ENCODE results near the gene ADGRG7. TPM values are rescaled to one million over a fixed set of nuclear protein-coding genes. Genes with fewer than 3 reads are reported as not detected.

The ADGRG7 gene
- polyA plus RNA-seq, 2 of the 4 experiments (the other 2 are of a cell fraction): 0.09 TPM; not detected in 1

DNA sequence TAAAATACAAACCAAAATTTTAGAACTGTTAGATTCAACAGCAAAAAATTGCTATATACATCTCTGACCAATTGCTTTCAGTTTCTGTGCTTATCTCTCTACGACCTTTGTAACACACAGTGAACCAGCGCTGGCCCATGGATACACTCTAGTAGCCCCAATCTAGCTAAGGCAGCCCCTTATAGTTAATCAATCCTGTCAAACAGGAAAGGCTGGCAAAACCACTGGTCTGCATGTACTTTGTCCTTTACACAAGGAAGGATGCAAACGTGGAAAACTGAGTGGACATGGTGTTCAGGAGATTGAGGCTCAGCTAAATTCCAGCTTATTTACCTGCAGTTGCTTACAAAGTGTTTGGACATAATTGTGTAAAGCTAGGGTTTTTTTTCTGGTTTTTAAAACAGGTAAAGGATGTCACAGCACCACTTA is 25.9 kb downstream of the ADGRG7 start:
- ChIA-PET POLR2A (no interaction called here), CTCF (interaction anchor here (0.8 to 2.1 kb wide), 2 partner anchors 18 to 32 kb away, joined by 3 to 7 read pairs; no protein-coding TSS in a partner anchor)
- FAIRE-seq (no peak), DNase-seq (ENCODE audit: low read depth in 1 of 2, low spot score in 1 of 2) (no peak), ATAC-seq (no peak)
- WGBS (ENCODE audit: missing lambda C conversion rate): 64% methylated on average over 3 of the region's 3 CpGs
- TF ChIP-seq RCOR1 (IDR thresholded peaks at IDR 0.05; ENCODE audit: low read depth, low read length) (no peak), TFCP2L1 (CRISPR knock-in tag; IDR thresholded peaks at IDR 0.05) (no peak), EHMT2 (IDR thresholded peaks at IDR 0.05; ENCODE audit: low read depth) (no peak), FOSL2 (IDR thresholded peaks at IDR 0.05) (no peak), FOSL2 (CRISPR knock-in tag; IDR thresholded peaks at IDR 0.05) (no peak), CBX8 (IDR thresholded peaks at IDR 0.05) (no peak), GATA3 (IDR thresholded peaks at IDR 0.05; ENCODE audit: borderline replicate concordance) (no peak), RAD21 (conservative IDR thresholded peaks at IDR 0.05 in 1 of 2, IDR thresholded peaks at IDR 0.05 in 1 of 2) (no peak), ZC3H11A (IDR thresholded peaks at IDR 0.05) (no peak), NFE2L2 (conservative IDR thresholded peaks at IDR 0.05; ENCODE audit: low read length) (no peak), ZSCAN20 (CRISPR knock-in tag; IDR thresholded peaks at IDR 0.05) (no peak), JUNB (IDR thresholded peaks at IDR 0.05) (no peak)
- TF ChIP-seq, protein P1, sequence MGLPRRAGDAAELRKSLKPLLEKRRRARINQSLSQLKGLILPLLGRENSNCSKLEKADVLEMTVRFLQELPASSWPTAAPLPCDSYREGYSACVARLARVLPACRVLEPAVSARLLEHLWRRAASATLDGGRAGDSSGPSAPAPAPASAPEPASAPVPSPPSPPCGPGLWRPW (IDR thresholded peaks at IDR 0.05): no peak
- TF ChIP-seq, protein P2, sequence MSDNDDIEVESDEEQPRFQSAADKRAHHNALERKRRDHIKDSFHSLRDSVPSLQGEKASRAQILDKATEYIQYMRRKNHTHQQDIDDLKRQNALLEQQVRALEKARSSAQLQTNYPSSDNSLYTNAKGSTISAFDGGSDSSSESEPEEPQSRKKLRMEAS (IDR thresholded peaks at IDR 0.05): no peak
- no peaks in the 10 kb centered on the region for H3K9me3 ChIP-seq
- no peak overlapping the region for H3K27ac ChIP-seq
- no peak overlapping the region for H3K4me3 ChIP-seq
- no peak overlapping the region for H3K4me2 ChIP-seq
- peaks cover 16% of the 10 kb centered on the region; the same call in 2 of the 3 replicates for H3K4me1 ChIP-seq

DNA sequence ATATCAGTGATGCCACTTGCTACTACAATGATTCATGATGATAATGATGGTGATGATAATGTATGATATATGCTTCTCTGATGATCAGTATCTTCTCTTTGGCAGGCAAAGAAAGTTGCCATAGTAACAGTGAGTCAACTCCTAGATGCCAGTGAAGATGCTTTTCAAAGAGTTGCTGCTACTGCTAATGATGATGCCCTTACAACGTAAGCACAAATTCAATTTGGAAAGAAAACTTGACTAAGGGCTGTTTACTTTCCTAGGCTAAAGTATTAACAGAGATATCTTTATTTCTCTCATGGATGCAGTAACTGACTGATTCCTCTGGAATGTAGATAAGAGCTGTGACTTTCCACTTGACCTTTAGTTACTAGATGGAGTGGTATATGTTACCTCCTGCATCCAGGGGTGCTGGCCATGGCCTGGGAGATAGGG is 27.8 kb downstream of the ADGRG7 start:
- H3K27ac ChIP-seq: 0 out of 6 replicates have a peak overlapping the region, but pooled peaks of 1 of the 2 experiments have one; percentile 8

DNA sequence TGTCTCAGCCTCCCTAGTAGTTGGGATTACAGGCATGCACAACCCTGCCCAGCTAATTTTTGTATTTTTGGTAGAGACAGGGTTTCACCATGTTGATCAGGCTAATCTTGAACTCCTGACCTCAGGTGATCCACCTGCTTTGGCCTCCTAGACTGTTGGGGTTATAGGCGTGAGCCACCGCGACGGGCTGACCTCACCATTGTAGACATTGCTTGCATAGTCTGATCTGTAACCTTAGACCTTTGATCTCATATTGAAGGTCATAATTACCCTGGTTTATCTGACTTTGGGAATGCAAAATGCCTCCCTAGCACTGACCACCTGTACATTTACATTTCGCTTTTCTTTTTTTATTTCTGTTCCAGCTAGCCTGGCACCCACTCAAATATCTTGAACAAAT is 31.2 kb downstream of the ADGRG7 start:
- POLR2A ChIA-PET: no interaction called here
- FAIRE-seq: no peak
- no peak overlapping the region for H3K27ac ChIP-seq
- no peak for DNase-seq (ENCODE audit: low read depth in 1 of 2, low spot score in 1 of 2)
- no peak for TF ChIP-seq BHLHE40 (IDR thresholded peaks at IDR 0.05; ENCODE audit: low read depth, low read length)
- no peak for TF ChIP-seq ESRRA (IDR thresholded peaks at IDR 0.05; ENCODE audit: borderline replicate concordance, low read length)
- CTCF ChIA-PET: no interaction called here
- 84% methylated on average over 5 of the region's 5 CpGs for WGBS (ENCODE audit: missing lambda C conversion rate)
- no peak overlapping the region for H3K4me3 ChIP-seq
- H3K9me3 ChIP-seq: no peaks in the 10 kb centered on the region
- no peak for ATAC-seq
- peaks cover 11% of the 10 kb centered on the region; the same call in 1 of the 3 replicates for H3K4me1 ChIP-seq
- H3K4me2 ChIP-seq: no peak overlapping the region

More for the DNA sequence above, 27.8 kb downstream of the ADGRG7 start:
- no peak overlapping the region for H3K4me2 ChIP-seq
- no peak overlapping the region for H3K4me3 ChIP-seq
- H3K4me1 ChIP-seq: peaks cover 11% of the 10 kb centered on the region; the same call in 1 of the 3 replicates
- no peaks in the 10 kb centered on the region for H3K9me3 ChIP-seq
- 3% methylated on average over 1 of the region's 1 CpG for WGBS (ENCODE audit: missing lambda C conversion rate)
- ChIA-PET POLR2A (no interaction called here), CTCF (interaction anchor here (0.9 kb wide), 1 partner anchor 73 kb away, joined by 3 read pairs; no protein-coding TSS in a partner anchor)
- FAIRE-seq (no peak), ATAC-seq (peak; percentile 83 to 85), DNase-seq (ENCODE audit: low read depth in 1 of 2, low spot score in 1 of 2) (peak in 1 of 2 experiments; percentile 62)
- TF ChIP-seq FOSL2 (IDR thresholded peaks at IDR 0.05) (no peak), FOSL2 (CRISPR knock-in tag; IDR thresholded peaks at IDR 0.05) (peak; percentile 31; the same call in 1 of the 2 replicates), RFX5 (IDR thresholded peaks at IDR 0.05) (peak; percentile 40; the same call in 1 of the 2 replicates), POLR2A (IDR thresholded peaks at IDR 0.05; ENCODE audit: low read length) (no peak), GATA3 (IDR thresholded peaks at IDR 0.05; ENCODE audit: borderline replicate concordance) (peak; percentile 20; the same call in 1 of the 2 replicates)

DNA sequence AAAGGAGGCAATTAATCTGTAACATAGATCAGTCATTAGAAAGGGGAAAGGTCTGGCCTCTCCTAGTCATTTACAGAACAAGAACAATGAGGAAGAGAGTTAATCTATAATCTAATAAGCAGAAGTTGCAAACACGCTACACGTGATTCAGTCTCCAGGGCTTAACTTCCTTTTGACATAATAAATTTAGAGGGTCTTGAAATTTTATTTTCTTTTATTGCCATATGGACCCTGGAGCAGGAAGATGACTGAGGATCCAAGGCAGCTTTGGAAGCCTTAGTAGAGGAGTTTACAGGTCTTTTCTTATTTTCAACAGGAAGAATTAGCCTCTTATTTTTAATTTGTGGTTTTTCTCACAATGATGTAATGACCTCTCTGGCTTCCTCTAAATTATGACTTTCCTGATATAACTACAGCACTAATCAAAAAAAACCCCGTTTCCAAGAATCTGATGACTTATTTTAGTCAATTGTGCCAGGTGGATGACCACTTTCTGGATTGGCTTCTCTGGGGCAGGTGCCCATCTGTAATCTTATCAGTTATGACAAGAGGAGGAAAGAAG is 32.2 kb downstream of the ADGRG7 start:
- H3K27ac ChIP-seq: no peak overlapping the region
- H3K4me2 ChIP-seq: no peak overlapping the region
- ChIA-PET POLR2A (no interaction called here), CTCF (interaction anchor here (0.6 kb wide), 1 partner anchor 179 kb away, joined by 5 read pairs; no protein-coding TSS in a partner anchor)
- no peak for FAIRE-seq
- H3K4me3 ChIP-seq: no peak overlapping the region
- WGBS (ENCODE audit: missing lambda C conversion rate): 48% methylated on average over 3 of the region's 3 CpGs
- ATAC-seq: no peak
- TF ChIP-seq, protein P3, sequence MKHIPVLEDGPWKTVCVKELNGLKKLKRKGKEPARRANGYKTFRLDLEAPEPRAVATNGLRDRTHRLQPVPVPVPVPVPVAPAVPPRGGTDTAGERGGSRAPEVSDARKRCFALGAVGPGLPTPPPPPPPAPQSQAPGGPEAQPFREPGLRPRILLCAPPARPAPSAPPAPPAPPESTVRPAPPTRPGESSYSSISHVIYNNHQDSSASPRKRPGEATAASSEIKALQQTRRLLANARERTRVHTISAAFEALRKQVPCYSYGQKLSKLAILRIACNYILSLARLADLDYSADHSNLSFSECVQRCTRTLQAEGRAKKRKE (CRISPR knock-in tag; IDR thresholded peaks at IDR 0.05; ENCODE audit: low read depth): no peak
- TF ChIP-seq FOSL2 (IDR thresholded peaks at IDR 0.05) (no peak), FOSL2 (CRISPR knock-in tag; IDR thresholded peaks at IDR 0.05) (no peak)
- TF ChIP-seq, protein P4, sequence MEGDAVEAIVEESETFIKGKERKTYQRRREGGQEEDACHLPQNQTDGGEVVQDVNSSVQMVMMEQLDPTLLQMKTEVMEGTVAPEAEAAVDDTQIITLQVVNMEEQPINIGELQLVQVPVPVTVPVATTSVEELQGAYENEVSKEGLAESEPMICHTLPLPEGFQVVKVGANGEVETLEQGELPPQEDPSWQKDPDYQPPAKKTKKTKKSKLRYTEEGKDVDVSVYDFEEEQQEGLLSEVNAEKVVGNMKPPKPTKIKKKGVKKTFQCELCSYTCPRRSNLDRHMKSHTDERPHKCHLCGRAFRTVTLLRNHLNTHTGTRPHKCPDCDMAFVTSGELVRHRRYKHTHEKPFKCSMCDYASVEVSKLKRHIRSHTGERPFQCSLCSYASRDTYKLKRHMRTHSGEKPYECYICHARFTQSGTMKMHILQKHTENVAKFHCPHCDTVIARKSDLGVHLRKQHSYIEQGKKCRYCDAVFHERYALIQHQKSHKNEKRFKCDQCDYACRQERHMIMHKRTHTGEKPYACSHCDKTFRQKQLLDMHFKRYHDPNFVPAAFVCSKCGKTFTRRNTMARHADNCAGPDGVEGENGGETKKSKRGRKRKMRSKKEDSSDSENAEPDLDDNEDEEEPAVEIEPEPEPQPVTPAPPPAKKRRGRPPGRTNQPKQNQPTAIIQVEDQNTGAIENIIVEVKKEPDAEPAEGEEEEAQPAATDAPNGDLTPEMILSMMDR (IDR thresholded peaks at IDR 0.05): no peak
- H3K4me1 ChIP-seq: peaks cover 11% of the 10 kb centered on the region; the same call in 1 of the 3 replicates
- H3K9me3 ChIP-seq: no peaks in the 10 kb centered on the region
- no peak for DNase-seq (ENCODE audit: low read depth in 1 of 2, low spot score in 1 of 2)
